GM12892 (cell line): ENCODE measurements around the gene EPAS1.

ENCODE experiments used
- POLR2A ChIP-seq: IDR thresholded peaks from 2 replicates; pipeline ENCODE4 v1.6.1; 2011; ENCODE audit warnings: low read depth, low read length, control low read depth
- POLR2AphosphoS5 ChIP-seq: IDR thresholded peaks from 2 replicates; pipeline ENCODE4 v1.6.1; 2011; ENCODE audit warnings: low read depth, low read length, control low read depth

DNA sequence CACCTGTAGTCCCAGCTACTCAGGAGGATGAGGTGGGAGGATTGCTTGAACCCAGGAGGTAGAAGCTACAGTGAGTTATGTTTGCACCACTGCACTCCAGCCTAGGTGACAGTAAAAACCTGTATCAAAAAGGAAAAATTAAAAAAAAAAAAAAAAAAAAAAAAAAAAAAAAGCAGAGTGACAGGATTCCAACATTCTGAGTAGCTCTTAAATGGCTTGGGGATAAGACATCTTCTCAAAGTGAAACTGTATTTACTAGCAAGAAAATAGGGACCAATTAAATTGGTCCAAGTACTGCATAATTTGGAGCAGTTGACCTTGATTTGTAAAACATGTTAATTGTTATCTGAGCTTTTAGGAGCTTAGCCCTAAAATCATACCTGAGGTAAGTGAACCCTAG, 116.4 kb downstream of the EPAS1 start:
- TF ChIP-seq POLR2AphosphoS5 (no peak), POLR2A (no peak)
